Natural killer cell treated with Interleukin-12 subunit alpha and Interleukin-12 subunit beta and Interleukin-15 and Interleukin-18, amount 100 ng/mL, for 72 hours (primary cell): ENCODE measurements around the gene TSPAN4. TPM values are rescaled to one million over a fixed set of nuclear protein-coding genes. Genes with fewer than 3 reads are reported as not detected.

Experiments
- ATAC-seq, 2 donors: fragments of 150-1000 bp; cut with Tn5 transposase in 1 of 2; sonication (Bioruptor Pico), chemical (Tn5 transposase) in 1 of 2; 2 replicates each; pipeline ENCODE4 v1.10.0; 2021
- DNase-seq: peaks from one replicate; pipeline ENCODE4 v3.0.0; 2022; ENCODE audit warnings: low spot score
- H3K27ac Mint-ChIP-seq, 2 donors: 1 replicate in 1 of 2; 2 replicates in 1 of 2; pipeline ENCODE4 v1.8.0; 2022; ENCODE audit warnings: mixed read lengths in 2 of 2, mild to moderate bottlenecking in 1 of 2, moderate library complexity in 1 of 2
- H3K27me3 Mint-ChIP-seq, 2 donors: 1 replicate in 1 of 2; 2 replicates in 1 of 2; pipeline ENCODE4 v1.8.0; 2022; ENCODE audit warnings: mixed read lengths in 2 of 2
- H3K36me3 Mint-ChIP-seq: one replicate; pipeline ENCODE4 v1.8.0; 2022; ENCODE audit warnings: mixed read lengths
- H3K4me1 Mint-ChIP-seq, 2 donors: 1 replicate in 1 of 2; 2 replicates in 1 of 2; pipeline ENCODE4 v1.8.0; 2022; ENCODE audit warnings: low read depth in 2 of 2, mixed read lengths in 2 of 2, mild to moderate bottlenecking in 1 of 2
- H3K4me3 Mint-ChIP-seq: one replicate; pipeline ENCODE4 v1.8.0; 2022; ENCODE audit warnings: mixed read lengths
- H3K9me3 Mint-ChIP-seq: 2 replicates; pipeline ENCODE4 v1.8.0; 2022; ENCODE audit warnings: mixed read lengths
- total RNA-seq, 2 donors: library from RNA; stranded (reverse); gene quantifications; one replicate each; pipeline ENCODE4 v1.2.3, GENCODE V29; 2022

TSPAN4 gene
- total RNA-seq, 2 donors from 2014 or later: 17.4 to 31.4 TPM

DNA sequence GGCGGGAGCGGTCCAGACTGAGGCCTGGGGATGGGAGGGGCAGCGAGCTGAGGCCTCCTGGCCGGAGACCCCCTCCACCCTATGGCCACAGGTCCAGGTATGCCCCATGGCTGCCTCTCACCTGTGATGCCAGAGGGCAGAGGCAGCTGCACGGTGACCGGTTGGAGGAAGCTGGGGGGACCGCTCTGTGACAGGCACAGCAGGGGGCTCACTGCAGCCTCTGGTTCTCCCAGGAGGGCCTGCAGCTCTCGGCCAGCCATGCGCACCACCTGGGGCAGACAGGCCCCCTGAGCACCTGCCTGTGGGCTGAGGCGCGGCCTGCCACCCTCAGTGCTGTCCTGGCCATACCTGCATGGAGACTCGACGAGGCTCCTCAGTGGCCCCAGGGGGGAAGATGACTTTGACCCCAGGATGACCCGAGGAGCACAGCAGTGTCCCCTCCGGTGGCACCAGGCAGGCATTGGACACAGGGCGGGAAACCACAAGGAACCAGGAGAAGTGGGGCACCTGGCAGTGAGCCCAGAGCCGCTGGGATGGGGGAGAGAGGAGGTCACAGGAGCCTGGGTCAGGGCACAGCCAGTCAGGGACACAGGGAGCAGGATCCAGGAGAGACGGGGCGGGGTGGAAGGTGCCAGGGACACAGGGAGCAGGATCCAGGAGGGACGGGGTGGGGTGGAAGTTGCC lies 41.4 kb upstream of the TSPAN4 start:
- Mint-ChIP-seq H3K4me3 (no peak overlapping the region), H3K4me1 (peaks cover 2 to 3% of the 10 kb centered on the region in 2 donors), H3K36me3 (no peaks in the 10 kb centered on the region), H3K27ac (no peak overlapping the region), H3K27me3 (no peaks in the 10 kb centered on the region), H3K9me3 (no peaks in the 10 kb centered on the region)
- ATAC-seq (no peak), DNase-seq (no peak)

DNA sequence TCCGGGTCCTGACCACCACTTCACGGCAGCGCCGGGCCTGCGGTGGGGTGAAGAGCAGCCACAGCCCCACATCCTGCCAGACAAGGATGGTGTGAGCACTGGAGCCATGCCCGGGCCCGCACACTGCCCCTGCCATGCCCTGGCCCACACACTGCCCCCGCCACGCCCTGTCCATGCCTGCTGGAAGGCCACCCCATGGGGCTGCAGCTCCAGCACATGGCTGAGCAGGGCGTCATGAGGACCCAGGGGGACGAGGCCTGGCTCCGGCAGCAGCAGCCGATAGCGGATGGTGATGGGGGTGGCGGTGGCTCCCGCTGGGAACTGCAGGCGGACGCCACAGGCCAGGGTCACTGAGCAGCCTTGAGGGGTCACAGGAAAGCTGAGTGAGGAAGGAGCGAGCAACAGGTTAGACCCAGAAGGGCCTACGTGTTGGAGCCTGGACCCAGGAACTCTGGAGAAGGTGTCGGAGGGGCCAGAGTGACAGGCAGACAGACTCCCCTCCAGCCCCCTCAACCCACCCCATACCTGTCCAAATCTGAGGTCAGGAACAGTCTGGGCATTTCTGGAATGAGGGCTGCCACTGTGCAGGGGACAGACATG lies 40.5 kb upstream of the TSPAN4 start:
- ATAC-seq: no peak
- H3K9me3 Mint-ChIP-seq: no peaks in the 10 kb centered on the region
- no peak overlapping the region for H3K4me3 Mint-ChIP-seq
- H3K4me1 Mint-ChIP-seq: no peaks in the 10 kb centered on the region
- H3K36me3 Mint-ChIP-seq: no peaks in the 10 kb centered on the region
- no peak for DNase-seq
- H3K27ac Mint-ChIP-seq: no peak overlapping the region
- no peaks in the 10 kb centered on the region for H3K27me3 Mint-ChIP-seq

DNA sequence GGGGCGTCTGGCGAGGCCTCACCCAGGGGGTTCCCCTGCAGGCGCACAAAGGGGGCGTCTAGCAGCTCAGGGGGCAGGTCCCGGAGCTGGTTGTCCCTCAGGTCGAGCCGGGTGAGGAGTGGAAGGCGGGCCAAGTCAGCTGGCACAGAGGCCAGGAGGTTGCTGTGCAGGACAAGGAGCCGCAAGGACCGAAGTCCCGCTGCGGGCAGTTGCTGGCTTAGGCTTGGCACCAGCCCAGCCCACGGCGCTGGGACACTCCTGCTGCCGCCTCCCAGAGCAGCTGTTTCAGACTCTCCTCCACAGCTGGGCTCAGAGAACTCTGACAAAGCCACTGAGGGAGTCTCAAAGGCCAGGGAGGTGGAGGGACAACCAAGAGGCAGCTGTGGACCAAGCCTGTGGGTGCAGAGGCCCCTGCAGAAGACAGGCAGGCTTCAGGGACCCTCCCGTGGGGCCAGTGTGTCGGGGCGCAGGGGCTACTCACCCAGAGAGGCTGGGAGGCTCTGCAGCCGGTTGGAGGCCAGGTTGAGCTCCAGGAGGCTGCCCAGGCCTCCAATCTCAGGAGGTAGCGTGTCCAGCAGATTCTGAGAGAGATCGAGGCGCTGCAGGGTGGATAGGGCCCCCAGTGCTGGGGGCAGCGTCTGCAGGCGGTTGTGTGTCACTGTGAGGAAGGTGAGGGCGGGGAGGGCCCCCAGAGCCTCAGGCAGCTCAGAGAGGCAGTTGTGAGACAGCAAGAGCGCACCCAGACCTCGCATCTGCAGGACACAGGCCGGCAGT lies 39.8 kb upstream of the TSPAN4 start:
- no peak overlapping the region for H3K4me3 Mint-ChIP-seq
- H3K27me3 Mint-ChIP-seq: no peaks in the 10 kb centered on the region
- ATAC-seq: no peak
- no peaks in the 10 kb centered on the region for H3K36me3 Mint-ChIP-seq
- peaks cover 2 to 4% of the 10 kb centered on the region in 2 donors for H3K4me1 Mint-ChIP-seq
- no peak for DNase-seq
- H3K27ac Mint-ChIP-seq: no peak overlapping the region
- H3K9me3 Mint-ChIP-seq: no peaks in the 10 kb centered on the region

DNA sequence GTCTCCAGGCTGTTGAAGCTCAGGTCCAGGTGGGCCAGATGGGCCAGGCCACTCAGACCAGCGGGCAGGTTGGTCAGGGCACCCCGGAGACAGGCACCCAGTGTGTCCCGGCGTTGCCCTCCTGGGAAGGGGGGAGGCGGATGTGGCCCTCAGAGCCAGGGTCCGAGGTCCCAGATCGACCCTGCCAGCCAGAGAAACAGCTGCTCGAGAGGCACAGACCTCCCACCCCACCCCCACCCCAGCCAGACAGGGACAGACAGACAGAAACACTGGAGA lies 39.2 kb upstream of the TSPAN4 start:
- H3K27ac Mint-ChIP-seq: no peak overlapping the region
- no peaks in the 10 kb centered on the region for H3K9me3 Mint-ChIP-seq
- no peak overlapping the region for H3K4me3 Mint-ChIP-seq
- H3K4me1 Mint-ChIP-seq: peaks cover 3 to 6% of the 10 kb centered on the region in 2 donors
- no peak for DNase-seq
- no peak for ATAC-seq
- H3K27me3 Mint-ChIP-seq: no peaks in the 10 kb centered on the region
- no peaks in the 10 kb centered on the region for H3K36me3 Mint-ChIP-seq

DNA sequence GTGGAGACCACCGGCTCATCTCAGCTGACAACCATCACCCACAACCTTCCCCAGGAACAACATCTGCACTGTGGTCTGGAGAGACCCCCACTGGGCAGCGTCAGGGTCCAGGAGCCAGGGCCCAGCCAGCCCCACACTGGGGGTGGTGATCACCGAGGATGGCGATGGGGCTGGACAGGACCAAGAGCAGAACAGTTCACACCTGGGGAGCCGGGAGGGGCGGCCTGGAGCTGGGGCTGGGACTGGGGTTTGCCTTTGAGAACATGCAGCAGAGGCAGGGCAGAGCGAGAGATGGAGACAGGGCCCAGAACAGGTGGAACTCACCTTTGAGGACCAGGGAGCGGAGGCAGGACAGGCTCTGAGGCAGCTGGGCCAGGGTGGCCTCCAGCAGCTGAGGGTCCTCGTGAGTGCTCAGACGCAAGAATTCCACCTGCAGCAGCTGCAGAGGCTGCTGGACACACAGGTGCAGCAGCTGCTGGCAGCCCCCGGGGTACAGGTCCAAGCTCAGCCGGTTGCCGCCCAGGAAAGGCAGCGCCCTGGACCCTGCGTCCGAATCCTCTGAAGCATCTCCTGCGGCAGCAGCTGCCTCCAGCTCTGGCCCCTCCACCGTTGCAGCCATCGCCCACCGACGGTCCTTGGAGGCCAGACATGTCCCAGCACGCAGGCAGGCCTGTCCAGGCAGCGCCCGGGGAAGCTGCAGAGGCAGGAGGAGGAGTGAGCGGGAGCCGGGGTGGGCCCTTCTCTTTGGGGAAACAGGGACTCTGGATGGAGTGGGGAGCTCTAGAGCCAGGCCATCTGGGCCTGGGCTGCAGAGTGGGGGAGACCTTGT lies 38.7 kb upstream of the TSPAN4 start:
- DNase-seq: no peak
- ATAC-seq: no peak
- Mint-ChIP-seq H3K9me3 (no peaks in the 10 kb centered on the region), H3K4me1 (peaks cover 6 to 12% of the 10 kb centered on the region in 2 donors), H3K27me3 (no peaks in the 10 kb centered on the region), H3K36me3 (no peaks in the 10 kb centered on the region), H3K27ac (peak overlapping the region in 1 of 2 donors; percentile 27), H3K4me3 (peak overlapping the region; percentile 70)

DNA sequence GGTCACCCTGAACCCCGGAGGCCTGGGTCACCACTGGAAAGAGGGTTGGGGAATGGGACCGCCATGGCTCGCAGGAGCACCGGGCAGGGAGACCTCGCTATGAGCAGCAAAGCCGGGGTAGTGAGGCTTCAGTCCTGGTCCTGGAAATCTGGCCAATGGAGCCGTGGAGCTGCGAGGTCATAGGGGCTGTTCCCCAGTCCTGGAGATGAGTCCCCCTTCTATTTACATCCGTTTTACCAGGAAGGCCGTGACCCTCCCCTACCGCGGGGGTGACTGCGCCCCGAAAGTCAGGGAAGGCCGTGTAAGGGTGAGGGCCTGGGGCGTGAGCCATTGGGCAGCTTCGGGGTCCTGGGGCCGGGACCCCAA lies 38.1 kb upstream of the TSPAN4 start:
- H3K27me3 Mint-ChIP-seq: no peaks in the 10 kb centered on the region
- no peaks in the 10 kb centered on the region for H3K36me3 Mint-ChIP-seq
- ATAC-seq: no peak
- H3K27ac Mint-ChIP-seq: peak overlapping the region in 1 of 2 donors; percentile 27
- peaks cover 7 to 13% of the 10 kb centered on the region in 2 donors for H3K4me1 Mint-ChIP-seq
- no peak for DNase-seq
- peak overlapping the region; percentile 70 for H3K4me3 Mint-ChIP-seq
- no peaks in the 10 kb centered on the region for H3K9me3 Mint-ChIP-seq

DNA sequence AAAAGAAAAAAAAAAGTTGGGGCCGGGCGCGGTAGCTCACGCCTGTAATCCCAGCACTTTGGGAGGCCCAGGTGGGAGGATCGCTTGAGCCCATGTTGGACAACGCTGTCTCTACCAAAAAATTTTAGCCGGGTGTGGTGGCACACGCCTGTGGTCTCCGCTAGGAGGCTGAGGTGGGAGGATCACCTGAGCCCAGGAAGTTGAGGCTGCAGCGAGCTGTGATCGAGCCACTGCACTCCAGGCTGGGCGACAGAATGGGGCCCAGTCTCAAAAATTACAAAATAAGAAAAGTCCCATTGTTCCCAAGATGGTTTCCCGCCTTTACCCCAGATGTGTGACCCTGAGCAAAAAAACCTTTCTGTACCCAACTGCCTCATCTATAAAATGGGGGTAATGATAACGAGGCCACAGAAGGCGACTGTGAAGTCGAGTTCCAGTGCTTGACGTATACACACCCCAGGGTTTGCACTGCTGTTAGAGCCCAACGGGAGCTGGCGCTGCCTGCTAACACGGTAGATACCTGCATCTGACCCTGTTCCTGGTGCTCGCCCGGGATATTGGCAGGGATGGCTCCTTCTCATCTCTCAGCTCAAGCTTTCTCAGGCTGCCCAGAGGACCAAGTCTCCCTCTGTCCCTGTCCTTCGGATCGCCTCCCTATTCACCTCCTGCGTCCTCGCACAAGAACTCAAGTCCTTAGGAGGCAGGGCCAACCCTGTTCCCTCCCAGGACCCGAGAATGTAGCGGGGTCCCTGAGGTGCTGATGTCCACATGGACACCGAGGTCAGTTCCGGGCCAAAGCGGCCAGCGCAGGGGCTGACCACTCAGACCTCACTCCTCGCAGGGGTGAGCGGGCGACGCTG lies 34.0 kb upstream of the TSPAN4 start:
- Mint-ChIP-seq H3K36me3 (peaks cover 7% of the 10 kb centered on the region), H3K4me1 (peaks cover 22 to 33% of the 10 kb centered on the region in 2 donors), H3K9me3 (no peaks in the 10 kb centered on the region), H3K27me3 (no peaks in the 10 kb centered on the region), H3K4me3 (peak overlapping the region; percentile 92), H3K27ac (peak overlapping the region; percentile 97)
- DNase-seq (no peak), ATAC-seq (no peak)

DNA sequence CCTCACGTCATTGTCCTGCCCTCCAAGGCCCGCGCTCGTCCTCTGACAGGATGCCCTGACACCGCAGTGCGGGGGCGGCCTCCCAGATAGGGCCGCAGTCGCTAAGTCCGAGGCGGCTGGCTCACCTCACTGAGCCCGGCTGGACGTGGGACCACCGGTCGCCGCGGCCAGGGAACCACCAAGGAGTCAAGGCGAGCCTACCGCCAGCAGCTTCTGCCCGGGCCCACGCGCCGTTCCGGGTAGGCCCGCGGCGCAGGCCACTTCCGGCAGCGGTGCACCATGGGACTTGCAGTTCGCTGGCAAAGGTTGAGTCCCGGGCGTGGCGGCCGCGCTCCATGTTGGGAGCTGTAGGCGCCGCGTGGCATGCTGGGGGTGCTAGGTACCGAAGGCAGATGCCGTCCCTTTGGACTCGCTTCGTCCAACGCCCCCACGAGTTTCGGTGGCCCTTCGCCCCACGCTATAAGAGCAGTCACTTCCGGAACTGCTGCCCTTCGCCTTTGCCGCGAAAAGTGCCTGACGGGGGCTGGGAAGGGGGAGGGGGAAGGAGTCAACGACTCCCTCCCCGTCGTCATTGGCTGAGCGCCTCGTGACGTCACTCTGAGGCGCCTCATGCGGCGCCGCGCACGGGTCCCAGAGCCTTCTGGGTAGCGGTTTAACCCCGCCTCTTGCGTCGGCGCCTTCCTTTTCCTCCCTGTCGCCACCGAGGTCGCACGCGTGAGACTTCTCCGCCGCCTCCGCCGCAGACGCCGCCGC lies 33.2 kb upstream of the TSPAN4 start, which contains the start of gene RPLP2:
TSS of gene RPLP2 (plus strand) at position 681 of the 753 bp plus-strand sequence. CDS start 268 bp downstream, outside the sequence.
- peak; percentile 98 for DNase-seq
- Mint-ChIP-seq H3K4me3 (peak within 1 kb of the TSS; percentile 92), H3K9me3 (no peaks in the 10 kb centered on the region), H3K36me3 (peaks cover 7% of the 10 kb centered on the region), H3K4me1 (peaks cover 22 to 33% of the 10 kb centered on the region in 2 donors), H3K27ac (peak within 1 kb of the TSS; percentile 97), H3K27me3 (no peaks in the 10 kb centered on the region)
- ATAC-seq: peak; percentile 89 to 93

DNA sequence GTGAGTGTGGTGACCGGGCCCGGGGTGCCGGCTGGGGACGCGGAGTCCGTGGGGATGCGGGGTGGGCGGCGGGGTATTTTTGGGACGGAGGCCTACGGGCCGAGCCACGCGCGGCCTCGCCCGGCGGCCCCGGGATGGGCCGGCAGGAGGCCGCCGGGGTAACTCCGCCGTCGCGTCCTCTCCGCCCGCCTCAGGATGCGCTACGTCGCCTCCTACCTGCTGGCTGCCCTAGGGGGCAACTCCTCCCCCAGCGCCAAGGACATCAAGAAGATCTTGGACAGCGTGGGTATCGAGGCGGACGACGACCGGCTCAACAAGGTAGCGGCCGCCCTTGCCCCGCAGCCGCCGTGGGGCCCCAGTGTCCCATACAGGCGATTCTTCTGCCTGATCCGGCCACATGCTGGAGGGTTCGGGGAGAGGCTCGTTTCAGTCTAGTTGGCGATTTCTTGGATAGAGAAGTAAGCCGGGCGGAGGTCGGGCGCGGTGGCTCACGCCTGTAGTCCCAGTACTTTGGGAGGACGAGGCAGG lies 32.5 kb upstream of the TSPAN4 start:
- H3K4me1 Mint-ChIP-seq: peaks cover 22 to 33% of the 10 kb centered on the region in 2 donors
- DNase-seq (no peak), ATAC-seq (no peak)
- H3K27me3 Mint-ChIP-seq: no peaks in the 10 kb centered on the region
- peak overlapping the region; percentile 92 for H3K4me3 Mint-ChIP-seq
- peaks cover 7% of the 10 kb centered on the region for H3K36me3 Mint-ChIP-seq
- peak overlapping the region; percentile 97 for H3K27ac Mint-ChIP-seq
- no peaks in the 10 kb centered on the region for H3K9me3 Mint-ChIP-seq

DNA sequence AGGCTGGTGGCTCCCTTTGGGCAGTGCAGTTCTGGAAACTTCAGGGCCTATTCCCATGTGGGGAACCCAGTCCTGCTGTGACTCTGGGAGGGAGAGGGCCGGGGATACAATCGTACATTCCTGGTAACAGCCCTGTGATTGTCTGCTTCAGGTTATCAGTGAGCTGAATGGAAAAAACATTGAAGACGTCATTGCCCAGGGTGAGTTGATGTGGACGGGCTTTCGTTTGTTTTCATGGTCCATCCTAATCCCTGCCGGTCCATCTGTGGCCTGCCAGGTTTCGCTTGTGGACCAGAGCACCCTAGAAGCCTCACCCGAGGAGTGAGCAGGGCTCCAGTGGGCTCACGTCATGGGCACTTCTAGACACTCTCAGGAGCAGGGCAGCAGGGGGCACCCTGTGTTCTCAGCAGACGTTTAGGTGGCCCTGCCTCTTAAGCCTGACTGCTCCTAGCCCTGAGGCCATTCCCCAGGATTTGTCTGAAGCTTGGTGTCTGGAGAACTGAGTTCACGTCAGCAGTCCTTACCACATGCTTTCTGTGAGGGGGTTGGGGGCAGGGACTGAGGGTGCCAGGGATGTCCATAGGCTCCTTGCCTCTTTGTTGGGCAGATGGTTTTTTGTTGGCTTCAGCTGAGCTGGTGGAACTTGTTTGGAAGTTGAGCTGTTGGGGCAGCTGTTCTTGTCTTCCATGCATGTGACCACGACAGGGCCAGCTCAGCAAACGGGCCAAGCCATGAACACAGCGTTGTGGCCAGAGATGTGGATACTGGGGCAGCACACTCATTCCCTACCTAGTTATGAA lies 31.0 kb upstream of the TSPAN4 start:
- ATAC-seq (no peak), DNase-seq (no peak)
- Mint-ChIP-seq H3K36me3 (peaks cover 7% of the 10 kb centered on the region), H3K4me3 (peak overlapping the region; percentile 92), H3K27ac (peak overlapping the region; percentile 97), H3K9me3 (no peaks in the 10 kb centered on the region), H3K4me1 (peaks cover 22 to 33% of the 10 kb centered on the region in 2 donors), H3K27me3 (no peaks in the 10 kb centered on the region)

DNA sequence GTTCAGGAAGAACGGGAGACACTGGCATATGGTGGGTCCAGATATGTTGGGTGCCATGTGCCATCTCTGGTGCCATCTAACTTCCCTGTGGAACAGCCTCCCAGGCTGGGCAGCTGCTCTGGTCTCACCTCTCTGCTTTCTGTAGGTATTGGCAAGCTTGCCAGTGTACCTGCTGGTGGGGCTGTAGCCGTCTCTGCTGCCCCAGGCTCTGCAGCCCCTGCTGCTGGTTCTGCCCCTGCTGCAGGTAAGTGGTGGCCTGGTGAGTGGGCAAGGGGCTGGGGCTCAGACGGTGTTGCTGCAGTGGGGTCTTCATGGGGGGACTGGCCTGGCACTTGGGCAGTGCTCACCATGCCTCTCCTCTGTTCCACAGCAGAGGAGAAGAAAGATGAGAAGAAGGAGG lies 30.3 kb upstream of the TSPAN4 start:
- Mint-ChIP-seq H3K9me3 (no peaks in the 10 kb centered on the region), H3K27me3 (no peaks in the 10 kb centered on the region), H3K4me1 (peaks cover 22 to 33% of the 10 kb centered on the region in 2 donors), H3K36me3 (peaks cover 7% of the 10 kb centered on the region), H3K27ac (peak overlapping the region in 1 of 2 donors; percentile 97), H3K4me3 (peak overlapping the region; percentile 92)
- ATAC-seq: no peak
- DNase-seq: no peak
